K562 (cell line): ENCODE results near the gene MOGAT2. TPM values are rescaled to one million over a fixed set of nuclear protein-coding genes. Genes with fewer than 3 reads are reported as not detected.

Experiments
- ATAC-seq: fragments of 200-7000 bp; cut with Tn5 transposase; 3 replicates; pipeline ENCODE4 v1.9.1; 2020; ENCODE audit warnings: moderate library complexity
- BruUV-seq: library from RNA; stranded (reverse); fragments of 400-500 nt; replicated peaks from 2 replicates; lab custom pipeline; 2021; lab: Mats Ljungman, UMichigan
- CTCF ChIA-PET: fragments of 300-600 bp; formaldehyde crosslinking; extraction: SDS; loops from one replicate; lab custom pipeline; 2021; ENCODE audit warnings: low intra/inter-chr PET ratio; lab: Yijun Ruan, JAX
- POLR2A ChIA-PET: fragments of 300-600, 350-650 bp; sonication (Branson Sonifier 250); formaldehyde crosslinking; extraction: SDS; loops from one replicate; lab custom pipeline; 2021; ENCODE audit warnings: antibody characterized with exemption, inconsistent platforms; lab: Yijun Ruan, JAX
- DNase-seq, 4 experiments: peaks; one replicate each; pipeline versions ENCODE4 v3.0.0 to v3.0.0-alpha.2; 2011 to 2018; ENCODE audit warnings: low spot score in 3 of 4, mixed read lengths in 3 of 4; ENCODE audit errors: extremely low read depth in 1 of 4
- FAIRE-seq: peaks from 2 replicates; lab custom pipeline; 2011; peaks lifted over from hg19 to GRCh38; lab: Jason Lieb, UNC
- H2AFZ ChIP-seq: 2 replicates; pipeline ENCODE4 v1.6.0; 2011; ENCODE audit warnings: low read depth, low read length, control low read depth, inconsistent platforms
- H3K27ac ChIP-seq: fragments of 200-600 bp; 3 replicates; pipeline ENCODE4 v1.8.0; 2011; ENCODE audit warnings: low read depth, mild to moderate bottlenecking, control low read depth, inconsistent platforms, low read length, moderate library complexity, mixed read lengths; ENCODE audit errors: extremely low read depth
- H3K27me3 ChIP-seq, 2 experiments: fragments of 300-600 bp in 1 of 2; 2 replicates in 1 of 2; 3 replicates in 1 of 2; pipeline versions ENCODE4 v1.6.0 to v1.8.0; 2011; ENCODE audit warnings: inconsistent platforms in 2 of 2, low read length in 2 of 2, mild to moderate bottlenecking in 1 of 2, mixed read lengths in 1 of 2, moderate library complexity in 1 of 2; ENCODE audit not compliant: control insufficient read depth in 2 of 2, insufficient read depth in 2 of 2
- H3K36me3 ChIP-seq: fragments of 300-600 bp; 3 replicates; pipeline ENCODE4 v1.8.0; 2011; ENCODE audit warnings: mild to moderate bottlenecking, low read length, inconsistent platforms; ENCODE audit not compliant: control insufficient read depth, insufficient read depth
- H3K4me1 ChIP-seq, 2 experiments: fragments of 200-600 bp in 1 of 2; replicated peaks in 1 of 2; 2 replicates in 1 of 2; 3 replicates in 1 of 2; pipeline versions ENCODE4 v1.5.1 to v1.8.0; 2011; ENCODE audit warnings: inconsistent platforms in 2 of 2, low read length in 2 of 2, mild to moderate bottlenecking in 1 of 2, mixed read lengths in 1 of 2, moderate library complexity in 1 of 2; ENCODE audit not compliant: control insufficient read depth in 2 of 2, insufficient read depth in 2 of 2
- H3K4me2 ChIP-seq: 2 replicates; pipeline ENCODE4 v1.6.1; 2011; ENCODE audit warnings: low read length, control low read depth, inconsistent platforms, mixed read lengths; ENCODE audit not compliant: insufficient read depth
- H3K4me3 ChIP-seq: fragments of 200-600 bp; sonication (generic), shearing (Covaris generic); 2 replicates; pipeline ENCODE4 v1.5.1; 2016; ENCODE audit warnings: control low read depth, inconsistent platforms
- H3K79me2 ChIP-seq: fragments of 200-600 bp; 3 replicates; pipeline ENCODE4 v1.8.0; 2011; ENCODE audit warnings: low read length, inconsistent platforms; ENCODE audit not compliant: control insufficient read depth, insufficient read depth
- H3K9ac ChIP-seq, 2 experiments: 2 replicates each; pipeline versions ENCODE4 v1.6.0 to v1.6.1; 2011; ENCODE audit warnings: low read depth in 2 of 2, low read length in 2 of 2, control low read depth in 1 of 2, inconsistent platforms in 1 of 2, mild to moderate bottlenecking in 1 of 2, mixed read lengths in 1 of 2; ENCODE audit not compliant: insufficient read depth in 1 of 2
- H3K9me1 ChIP-seq: one replicate; pipeline ENCODE4 v1.6.0; 2011; ENCODE audit warnings: inconsistent platforms, mild to moderate bottlenecking, low read length, moderate library complexity; ENCODE audit not compliant: control insufficient read depth, insufficient read depth
- H3K9me3 ChIP-seq: replicated peaks from 2 replicates; pipeline ENCODE4 v1.5.1; 2011; ENCODE audit warnings: low read depth, low read length, inconsistent platforms; ENCODE audit not compliant: control insufficient read depth, insufficient read depth
- H4K20me1 ChIP-seq: replicated peaks from 2 replicates; pipeline ENCODE4 v1.6.1; 2011; ENCODE audit warnings: low read length, inconsistent platforms, mixed read lengths; ENCODE audit not compliant: control insufficient read depth, insufficient read depth
- E2F4 ChIP-seq: sonication (generic); formaldehyde crosslinking; IDR thresholded peaks from 2 replicates; pipeline ENCODE4 v1.8.0; 2022; ENCODE audit warnings: mild to moderate bottlenecking, low read depth, missing genetic modification reagents
- HSF4 ChIP-seq: fragments of 250-450 bp; sonication (Bioruptor Pico); IDR thresholded peaks from 2 replicates; pipeline ENCODE4 v2.1.2; 2022; ENCODE audit warnings: mild to moderate bottlenecking, moderate library complexity, borderline replicate concordance
- NR3C1 ChIP-seq: sonication (generic); formaldehyde crosslinking; IDR thresholded peaks from 2 replicates; pipeline ENCODE4 v1.8.1; 2022; ENCODE audit warnings: missing genetic modification reagents
- WGBS: fragments of 100-300 bp; shearing (Covaris generic); methylation state at CpG from one replicate; pipeline ENCODE4 v1.1.6; 2016; ENCODE audit warnings: low coverage, mixed read lengths; ENCODE audit not compliant: insufficient coverage; ENCODE audit errors: missing lambda C conversion rate; 5-methylcytosine and 5-hydroxymethylcytosine counted together
- in situ Hi-C: fragments of 300-500 bp; cut with MboI; formaldehyde crosslinking; loops from 4 replicates; pipeline ENCODE4 v1.15.0; 2018; ENCODE audit warnings: inconsistent platforms, mixed read lengths
- intact Hi-C: fragments of 100-400 bp; cut with micrococcal nuclease; formaldehyde crosslinking; loops from 2 replicates; pipeline ENCODE4 v1.14.2; 2022
- polyA plus RNA-seq, 8 experiments: library from polyadenylated mRNA; depleted of rRNA in 4 of 8; stranded (reverse) in 5 of 8; unstranded in 3 of 8; fragments of >200 nt; fragmentation: Nextera tagmentation in 2 of 8; fragmentation: Illumina TruSeq in 1 of 8; extraction: Ambion mirVana in 2 of 8; extraction: Trizol in 1 of 8; gene quantifications; 2 replicates each; pipeline versions ENCODE4 v1.2.1 to v1.2.3, GENCODE V29; 2011 to 2014; ENCODE audit warnings: inconsistent platforms in 1 of 8, missing spikeins in 1 of 8
- total RNA-seq, 7 experiments: library from RNA; depleted of rRNA in 6 of 7; stranded (reverse); fragments of >200 nt in 6 of 7; fragmentation: Illumina TruSeq in 2 of 7; extraction: Trizol in 2 of 7; gene quantifications; 2 replicates each; pipeline versions ENCODE4 v1.2.1 to v1.2.3, GENCODE V29; 2011 to 2021; ENCODE audit warnings: low replicate concordance in 1 of 7

The MOGAT2 gene
- total and polyA plus RNA-seq, 9 of the 15 experiments (the other 6 are each of a cell fraction or from before 2014, with no cell fraction given): 0.09 TPM; not detected in 7

- intact Hi-C loops: loop anchor here (10.0 kb wide), 1 partner anchor 434 kb away; no protein-coding TSS in a partner anchor
- 27% methylated on average over 6 of the region's 6 CpGs for WGBS
- H3K4me1 ChIP-seq: peaks cover 3 to 6% of the 10 kb centered on the region in 2 experiments; a peak in 3 of 5 replicates
- TF ChIP-seq E2F4 (CRISPR knock-in tag): no peak
- TF ChIP-seq NR3C1 (CRISPR knock-in tag): no peak
- no peak for TF ChIP-seq HSF4 (CRISPR knock-in tag)
- TF ChIP-seq, all 486 proteins: peak for 0
- Histone ChIP-seq H2AFZ (no peak overlapping the region), H3K27ac (no peak overlapping the region), H3K27me3 (peaks cover 0 to 11% of the 10 kb centered on the region in 2 experiments; a peak in 2 of 5 replicates), H4K20me1 (no peaks in the 10 kb centered on the region), H3K36me3 (no peaks in the 10 kb centered on the region), H3K4me3 (no peak overlapping the region), H3K79me2 (no peaks in the 10 kb centered on the region), H3K9me1 (no peaks in the 10 kb centered on the region), H3K9me3 (no peaks in the 10 kb centered on the region), H3K4me2 (no peak overlapping the region), H3K9ac (no peak overlapping the region)
- DNase-seq (no peak), ATAC-seq (no peak), FAIRE-seq (no peak)
- in situ Hi-C loops: loop anchor here (10.0 kb wide), 1 partner anchor 144 kb away; no protein-coding TSS in a partner anchor
- ChIA-PET CTCF (interaction anchor here (0.6 kb wide), 1 partner anchor 48 kb away, joined by 6 read pairs; no protein-coding TSS in a partner anchor), POLR2A (interaction anchor here (1.0 to 1.1 kb wide), 2 partner anchors 15 kb away, joined by 3 to 5 read pairs; no protein-coding TSS in a partner anchor)
- no TSS peak for BruUV-seq
Observed at GRCh38 chr11:75720639-75721038, 3.0 kb downstream of the MOGAT2 start.
